BJ (cell line): ENCODE measurements around the gene NCF4. TPM values are rescaled to one million over a fixed set of nuclear protein-coding genes. Genes with fewer than 3 reads are reported as not detected.

Experiments
- CTCF ChIA-PET: fragments of 350-600 bp; formaldehyde crosslinking; extraction: SDS; loops from one replicate; lab custom pipeline; 2021; ENCODE audit warnings: antibody characterized with exemption, inconsistent platforms; lab: Yijun Ruan, JAX
- POLR2A ChIA-PET: fragments of 300-600 bp; sonication (Branson Sonifier 250); formaldehyde crosslinking; extraction: SDS; loops from one replicate; lab custom pipeline; 2021; ENCODE audit warnings: antibody characterized with exemption; lab: Charles Lee
- DNase-seq: peaks from one replicate; pipeline ENCODE4 v3.0.0-alpha.2; 2011; ENCODE audit warnings: low read depth
- H3K27me3 ChIP-seq: 2 replicates; pipeline ENCODE4 v1.6.0; 2011; ENCODE audit warnings: low read length; ENCODE audit not compliant: control insufficient read depth, insufficient read depth
- H3K36me3 ChIP-seq: 2 replicates; pipeline ENCODE4 v1.5.1; 2011; ENCODE audit warnings: low read length; ENCODE audit not compliant: control insufficient read depth, insufficient read depth
- H3K4me3 ChIP-seq: 2 replicates; pipeline ENCODE4 v1.5.1; 2011; ENCODE audit warnings: low read depth, mild to moderate bottlenecking, control low read depth, low read length
- CTCF ChIP-seq: IDR thresholded peaks from 2 replicates; pipeline ENCODE4 v1.5.1; 2011; ENCODE audit warnings: low read depth, mild to moderate bottlenecking, control low read depth, inconsistent platforms, low read length, moderate library complexity; ENCODE audit not compliant: insufficient read depth
- polyA plus RNA-seq: library from polyadenylated mRNA; depleted of rRNA; stranded (reverse); fragments of >200 nt; gene quantifications from 2 replicates; pipeline ENCODE4 v1.2.3, GENCODE V29; 2011

The NCF4 gene
- polyA plus RNA-seq, 1 experiment, result not detected

- 0 out of 2 replicates have a peak, but pooled peaks cover 2% of the 10 kb centered on the region for H3K27me3 ChIP-seq
- ChIA-PET CTCF (interaction anchor here (1.8 to 2.5 kb wide), 2 partner anchors 20 to 54 kb away, joined by 6 to 16 read pairs; no protein-coding TSS in a partner anchor), POLR2A (no interaction called here)
- TF ChIP-seq CTCF, result no peak
- no peak overlapping the region for H3K4me3 ChIP-seq
- no peaks in the 10 kb centered on the region for H3K36me3 ChIP-seq
- no peak for DNase-seq
Observed at GRCh38 chr22:36835903-36836302, 24.9 kb upstream of the NCF4 start.

- Histone ChIP-seq H3K4me3 (no peak overlapping the region), H3K36me3 (no peaks in the 10 kb centered on the region), H3K27me3 (no peaks in the 10 kb centered on the region)
- ChIA-PET CTCF (interaction anchor here (2.5 to 4.5 kb wide), 2 partner anchors 18 kb away, joined by 16 to 25 read pairs; no protein-coding TSS in a partner anchor), POLR2A (no interaction called here)
- DNase-seq, result no peak
- TF ChIP-seq CTCF, result no peak
Observed at GRCh38 chr22:36838119-36839030, 22.4 kb upstream of the NCF4 start.

- no peak for TF ChIP-seq CTCF
- ChIA-PET POLR2A (no interaction called here), CTCF (interaction anchor here (1.4 to 4.5 kb wide), 2 partner anchors 17 to 18 kb away, joined by 3 to 25 read pairs; no protein-coding TSS in a partner anchor)
- Histone ChIP-seq H3K27me3 (no peaks in the 10 kb centered on the region; the same call in 1 of the 2 replicates), H3K4me3 (no peak overlapping the region), H3K36me3 (no peaks in the 10 kb centered on the region)
- no peak for DNase-seq
Observed at GRCh38 chr22:36839356-36840073, 21.3 kb upstream of the NCF4 start.

DNA sequence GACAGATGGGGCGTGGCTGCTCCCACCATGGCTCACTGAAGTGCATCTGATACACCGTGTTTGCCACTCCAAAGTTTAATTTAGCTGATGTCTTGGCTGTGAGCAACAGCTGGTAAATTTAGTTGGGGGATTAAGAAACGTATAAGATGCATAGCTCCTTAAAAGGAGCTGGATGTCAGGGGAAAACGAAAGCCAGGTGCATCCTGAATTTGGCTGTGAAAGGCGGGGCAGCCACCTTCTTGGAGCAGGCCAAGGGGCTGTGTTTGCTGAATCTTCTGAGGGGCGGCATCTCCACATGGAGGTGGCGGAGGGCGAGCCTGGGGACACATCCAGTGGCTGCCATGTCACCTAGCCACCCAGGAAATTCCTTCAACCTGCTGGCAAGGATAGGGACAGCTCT lies 20.7 kb upstream of the NCF4 start:
- peaks cover 3% of the 10 kb centered on the region; the same call in 1 of the 2 replicates for H3K27me3 ChIP-seq
- POLR2A ChIA-PET, result no interaction called here
- TF ChIP-seq CTCF, result no peak
- H3K4me3 ChIP-seq, result no peak overlapping the region
- CTCF ChIA-PET, result interaction anchor here (1.4 to 4.5 kb wide), 2 partner anchors 16 to 18 kb away, joined by 3 to 25 read pairs; no protein-coding TSS in a partner anchor
- no peak for DNase-seq
- H3K36me3 ChIP-seq, result no peaks in the 10 kb centered on the region

GRCh38 chr22:36846271-36846670 lies 14.5 kb upstream of the NCF4 start:
- Histone ChIP-seq H3K4me3 (no peak overlapping the region), H3K27me3 (peaks cover 15% of the 10 kb centered on the region), H3K36me3 (no peaks in the 10 kb centered on the region)
- TF ChIP-seq CTCF, result no peak
- POLR2A ChIA-PET, result no interaction called here
- CTCF ChIA-PET, result interaction anchor here (0.6 to 5.4 kb wide), 2 partner anchors 11 to 283 kb away, joined by 4 to 58 read pairs; no protein-coding TSS in a partner anchor
- no peak for DNase-seq
